Measurements from ENCODE around the gene NR5A2. TPM values are rescaled to one million over a fixed set of nuclear protein-coding genes. Genes with fewer than 3 reads are reported as not detected.
A peak's percentile ranks its signal among the peaks of the same experiment; 100 is the strongest.

The NR5A2 gene
- total RNA-seq, 2 experiments from 2014 or later: 0.13 to 0.15 TPM

- ChIA-PET POLR2A (no interaction called here), CTCF (no interaction called here)
- DNase-seq: peak; percentile 24
- Mint-ChIP-seq H3K4me1 (peaks cover 16% of the 10 kb centered on the region), H3K27ac (no peak overlapping the region), H3K4me3 (no peak overlapping the region), H3K27me3 (peaks cover 9% of the 10 kb centered on the region), H3K9me3 (no peaks in the 10 kb centered on the region), H3K36me3 (ENCODE audit: low read depth) (no peaks in the 10 kb centered on the region)
These were observed 101.7 kb downstream of the NR5A2 start for GRCh38 chr1:200128944-200129879.

GRCh38 chr1:200130552-200130951 lies 103.0 kb downstream of the NR5A2 start:
- no peaks in the 10 kb centered on the region for H3K36me3 Mint-ChIP-seq (ENCODE audit: low read depth)
- POLR2A ChIA-PET: no interaction called here
- no peaks in the 10 kb centered on the region for H3K9me3 Mint-ChIP-seq
- CTCF ChIA-PET: interaction anchor here (0.5 kb wide), 1 partner anchor 379 kb away, joined by 3 read pairs; no protein-coding TSS in a partner anchor
- H3K27me3 Mint-ChIP-seq: peaks cover 9% of the 10 kb centered on the region
- no peak for DNase-seq
- H3K4me3 Mint-ChIP-seq: no peak overlapping the region
- H3K4me1 Mint-ChIP-seq: peaks cover 16% of the 10 kb centered on the region
- no peak overlapping the region for H3K27ac Mint-ChIP-seq

- POLR2A ChIA-PET: no interaction called here
- Mint-ChIP-seq H3K36me3 (ENCODE audit: low read depth) (no peaks in the 10 kb centered on the region), H3K4me1 (peaks cover 16% of the 10 kb centered on the region), H3K27me3 (peaks cover 9% of the 10 kb centered on the region), H3K4me3 (no peak overlapping the region), H3K27ac (no peak overlapping the region), H3K9me3 (no peaks in the 10 kb centered on the region)
- DNase-seq: no peak
- CTCF ChIA-PET: no interaction called here
These were observed 104.1 kb downstream of the NR5A2 start for GRCh38 chr1:200131551-200132125.

- Mint-ChIP-seq H3K27me3 (peaks cover 9% of the 10 kb centered on the region), H3K4me1 (peaks cover 16% of the 10 kb centered on the region), H3K27ac (no peak overlapping the region), H3K4me3 (no peak overlapping the region), H3K9me3 (no peaks in the 10 kb centered on the region), H3K36me3 (ENCODE audit: low read depth) (no peaks in the 10 kb centered on the region)
- CTCF ChIA-PET: no interaction called here
- POLR2A ChIA-PET: no interaction called here
- no peak for DNase-seq
These were observed 105.6 kb downstream of the NR5A2 start for GRCh38 chr1:200133123-200133522.

- H3K27me3 Mint-ChIP-seq: peaks cover 7% of the 10 kb centered on the region
- no peak overlapping the region for H3K4me3 Mint-ChIP-seq
- H3K27ac Mint-ChIP-seq: no peak overlapping the region
- ChIA-PET CTCF (no interaction called here), POLR2A (no interaction called here)
- no peaks in the 10 kb centered on the region for H3K36me3 Mint-ChIP-seq (ENCODE audit: low read depth)
- no peak for DNase-seq
- H3K9me3 Mint-ChIP-seq: no peaks in the 10 kb centered on the region
- peaks cover 14% of the 10 kb centered on the region for H3K4me1 Mint-ChIP-seq
These were observed 106.6 kb downstream of the NR5A2 start for GRCh38 chr1:200134116-200134515.

GRCh38 chr1:200136384-200136783 lies 108.9 kb downstream of the NR5A2 start:
- no peak for DNase-seq
- H3K27me3 Mint-ChIP-seq: peaks cover 7% of the 10 kb centered on the region
- POLR2A ChIA-PET: no interaction called here
- no peaks in the 10 kb centered on the region for H3K36me3 Mint-ChIP-seq (ENCODE audit: low read depth)
- CTCF ChIA-PET: no interaction called here
- no peaks in the 10 kb centered on the region for H3K4me1 Mint-ChIP-seq
- no peaks in the 10 kb centered on the region for H3K9me3 Mint-ChIP-seq
- H3K4me3 Mint-ChIP-seq: no peak overlapping the region
- no peak overlapping the region for H3K27ac Mint-ChIP-seq

GRCh38 chr1:200139661-200140250 lies 112.2 kb downstream of the NR5A2 start:
- POLR2A ChIA-PET: no interaction called here
- H3K4me3 Mint-ChIP-seq: no peak overlapping the region
- no peaks in the 10 kb centered on the region for H3K4me1 Mint-ChIP-seq
- no peaks in the 10 kb centered on the region for H3K9me3 Mint-ChIP-seq
- CTCF ChIA-PET: interaction anchor here (0.7 to 1.2 kb wide), 5 partner anchors 12 to 349 kb away, joined by 3 to 5 read pairs (median 5); no protein-coding TSS in a partner anchor
- peaks cover 2% of the 10 kb centered on the region for H3K27me3 Mint-ChIP-seq
- DNase-seq: no peak
- no peak overlapping the region for H3K27ac Mint-ChIP-seq
- H3K36me3 Mint-ChIP-seq (ENCODE audit: low read depth): no peaks in the 10 kb centered on the region

- H3K36me3 Mint-ChIP-seq (ENCODE audit: low read depth): no peaks in the 10 kb centered on the region
- ChIA-PET POLR2A (no interaction called here), CTCF (interaction anchor here (0.8 to 1.0 kb wide), 3 partner anchors 10 to 1865 kb away, joined by 3 to 5 read pairs (median 3); no protein-coding TSS in a partner anchor)
- no peak overlapping the region for H3K27ac Mint-ChIP-seq
- DNase-seq: no peak
- no peak overlapping the region for H3K4me3 Mint-ChIP-seq
- peaks cover 1% of the 10 kb centered on the region for H3K4me1 Mint-ChIP-seq
- H3K27me3 Mint-ChIP-seq: peaks cover 2% of the 10 kb centered on the region
- no peaks in the 10 kb centered on the region for H3K9me3 Mint-ChIP-seq
These were observed 115.8 kb downstream of the NR5A2 start for GRCh38 chr1:200143347-200143746.

- Mint-ChIP-seq H3K4me1 (peaks cover 14% of the 10 kb centered on the region), H3K36me3 (ENCODE audit: low read depth) (no peaks in the 10 kb centered on the region), H3K9me3 (no peaks in the 10 kb centered on the region), H3K27ac (no peak overlapping the region), H3K27me3 (no peaks in the 10 kb centered on the region), H3K4me3 (no peak overlapping the region)
- ChIA-PET POLR2A (interaction anchor here (1.6 kb wide), 1 partner anchor 9 kb away, joined by 3 read pairs; no protein-coding TSS in a partner anchor), CTCF (no interaction called here)
- no peak for DNase-seq
These were observed 118.6 kb downstream of the NR5A2 start for GRCh38 chr1:200146100-200146499.

- CTCF ChIA-PET: no interaction called here
- Mint-ChIP-seq H3K27me3 (no peaks in the 10 kb centered on the region), H3K36me3 (ENCODE audit: low read depth) (no peaks in the 10 kb centered on the region), H3K27ac (no peak overlapping the region), H3K9me3 (no peaks in the 10 kb centered on the region), H3K4me3 (no peak overlapping the region), H3K4me1 (peaks cover 17% of the 10 kb centered on the region)
- POLR2A ChIA-PET: no interaction called here
- DNase-seq: no peak
These were observed 119.6 kb downstream of the NR5A2 start for GRCh38 chr1:200147094-200147493.

GRCh38 chr1:200147742-200148141 lies 120.2 kb downstream of the NR5A2 start:
- Mint-ChIP-seq H3K36me3 (ENCODE audit: low read depth) (no peaks in the 10 kb centered on the region), H3K27ac (no peak overlapping the region), H3K9me3 (no peaks in the 10 kb centered on the region), H3K27me3 (no peaks in the 10 kb centered on the region), H3K4me1 (peaks cover 21% of the 10 kb centered on the region), H3K4me3 (no peak overlapping the region)
- POLR2A ChIA-PET: no interaction called here
- CTCF ChIA-PET: no interaction called here
- DNase-seq: no peak

GRCh38 chr1:200150006-200150405 lies 122.5 kb downstream of the NR5A2 start:
- H3K27me3 Mint-ChIP-seq: no peaks in the 10 kb centered on the region
- H3K4me1 Mint-ChIP-seq: peaks cover 40% of the 10 kb centered on the region
- H3K4me3 Mint-ChIP-seq: no peak overlapping the region
- H3K9me3 Mint-ChIP-seq: no peaks in the 10 kb centered on the region
- ChIA-PET POLR2A (no interaction called here), CTCF (no interaction called here)
- DNase-seq: no peak
- no peaks in the 10 kb centered on the region for H3K36me3 Mint-ChIP-seq (ENCODE audit: low read depth)
- H3K27ac Mint-ChIP-seq: no peak overlapping the region

- H3K27ac Mint-ChIP-seq: no peak overlapping the region
- DNase-seq: no peak
- no peaks in the 10 kb centered on the region for H3K27me3 Mint-ChIP-seq
- H3K9me3 Mint-ChIP-seq: no peaks in the 10 kb centered on the region
- ChIA-PET CTCF (no interaction called here), POLR2A (no interaction called here)
- peaks cover 42% of the 10 kb centered on the region for H3K4me1 Mint-ChIP-seq
- no peaks in the 10 kb centered on the region for H3K36me3 Mint-ChIP-seq (ENCODE audit: low read depth)
- H3K4me3 Mint-ChIP-seq: no peak overlapping the region
These were observed 123.2 kb downstream of the NR5A2 start for GRCh38 chr1:200150721-200151120.
